Measurements from ENCODE around the gene SH3RF3.

DNA sequence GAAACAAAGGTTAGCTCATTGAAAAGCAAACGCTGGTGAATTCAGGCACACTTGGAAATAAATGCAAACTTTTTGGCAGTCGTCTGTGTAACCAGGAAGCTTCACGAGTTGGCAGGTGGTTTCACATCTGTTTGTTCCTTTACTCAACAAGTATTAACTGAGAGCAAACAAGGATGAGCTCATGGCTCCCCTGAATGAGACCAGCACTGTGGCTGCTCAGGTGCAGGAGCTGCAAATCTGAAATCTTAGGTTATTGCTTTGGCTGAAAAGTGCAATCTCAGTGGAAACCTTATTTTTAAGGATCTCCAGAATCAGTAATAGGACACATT lies 46.3 kb downstream of the SH3RF3 start:
- no peak for TF ChIP-seq POLR2A (IDR thresholded peaks at IDR 0.05)
- TF ChIP-seq, protein P1, sequence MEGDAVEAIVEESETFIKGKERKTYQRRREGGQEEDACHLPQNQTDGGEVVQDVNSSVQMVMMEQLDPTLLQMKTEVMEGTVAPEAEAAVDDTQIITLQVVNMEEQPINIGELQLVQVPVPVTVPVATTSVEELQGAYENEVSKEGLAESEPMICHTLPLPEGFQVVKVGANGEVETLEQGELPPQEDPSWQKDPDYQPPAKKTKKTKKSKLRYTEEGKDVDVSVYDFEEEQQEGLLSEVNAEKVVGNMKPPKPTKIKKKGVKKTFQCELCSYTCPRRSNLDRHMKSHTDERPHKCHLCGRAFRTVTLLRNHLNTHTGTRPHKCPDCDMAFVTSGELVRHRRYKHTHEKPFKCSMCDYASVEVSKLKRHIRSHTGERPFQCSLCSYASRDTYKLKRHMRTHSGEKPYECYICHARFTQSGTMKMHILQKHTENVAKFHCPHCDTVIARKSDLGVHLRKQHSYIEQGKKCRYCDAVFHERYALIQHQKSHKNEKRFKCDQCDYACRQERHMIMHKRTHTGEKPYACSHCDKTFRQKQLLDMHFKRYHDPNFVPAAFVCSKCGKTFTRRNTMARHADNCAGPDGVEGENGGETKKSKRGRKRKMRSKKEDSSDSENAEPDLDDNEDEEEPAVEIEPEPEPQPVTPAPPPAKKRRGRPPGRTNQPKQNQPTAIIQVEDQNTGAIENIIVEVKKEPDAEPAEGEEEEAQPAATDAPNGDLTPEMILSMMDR (IDR thresholded peaks at IDR 0.05), result no peak
